H1 (cell line): ENCODE data around the gene STAMBPL1. TPM values are rescaled to one million over a fixed set of nuclear protein-coding genes. Genes with fewer than 3 reads are reported as not detected.

Experiments used
- CHD2 ChIP-seq: IDR thresholded peaks from 2 replicates; pipeline ENCODE4 v1.6.1; 2012; ENCODE audit warnings: low read length, improper control_type of control experiment
- GABPA ChIP-seq: IDR thresholded peaks from 2 replicates; pipeline ENCODE4 v1.6.1; 2011; ENCODE audit warnings: mild to moderate bottlenecking, low read length, moderate library complexity, borderline replicate concordance; ENCODE audit not compliant: insufficient read depth
- KDM5A ChIP-seq: fragments of 200-600 bp; IDR thresholded peaks from 2 replicates; pipeline ENCODE4 v1.7.1; 2012; ENCODE audit warnings: mild to moderate bottlenecking, low read length, inconsistent platforms, mixed read lengths
- POLR2AphosphoS5 ChIP-seq: IDR thresholded peaks from 2 replicates; pipeline ENCODE4 v1.6.1; 2011; ENCODE audit warnings: low read depth, low read length
- SIN3A ChIP-seq, 2 experiments: IDR thresholded peaks in 1 of 2; conservative IDR thresholded peaks in 1 of 2; 2 replicates each; pipeline ENCODE4 v1.6.1; 2011 to 2012; ENCODE audit warnings: low read length in 2 of 2, improper control_type of control experiment in 1 of 2, low read depth in 1 of 2, mild to moderate bottlenecking in 1 of 2
- SIRT6 ChIP-seq: IDR thresholded peaks from one replicate; pipeline ENCODE4 v1.7.1; 2012; ENCODE audit warnings: low read length, inconsistent platforms
- SP4 ChIP-seq: IDR thresholded peaks from 2 replicates; pipeline ENCODE4 v1.6.1; 2012; ENCODE audit warnings: low read length, inconsistent platforms
- SRF ChIP-seq: IDR thresholded peaks from 2 replicates; pipeline ENCODE4 v1.6.1; 2011; ENCODE audit warnings: mild to moderate bottlenecking, low read depth, low read length, moderate library complexity
- TAF7 ChIP-seq: optimal IDR thresholded peaks from 2 replicates; pipeline ENCODE3; 2011; ENCODE audit warnings: low read depth, mild to moderate bottlenecking, inconsistent platforms, low read length, moderate library complexity, borderline replicate concordance
- TBP ChIP-seq: IDR thresholded peaks from 2 replicates; pipeline ENCODE4 v1.6.1; 2011; ENCODE audit warnings: low read depth, low read length, improper control_type of control experiment
- YY1 ChIP-seq: IDR thresholded peaks from 2 replicates; pipeline ENCODE4 v1.6.1; 2011; ENCODE audit warnings: low read depth, mild to moderate bottlenecking, low read length
- ZNF274 ChIP-seq: IDR thresholded peaks from 2 replicates; pipeline ENCODE4 v1.7.0; 2012; ENCODE audit warnings: low read length, borderline replicate concordance; ENCODE audit errors: extremely low read depth
- polyA plus RNA-seq, 7 experiments: library from polyadenylated mRNA; depleted of rRNA in 3 of 7; stranded (reverse) in 5 of 7; unstranded in 2 of 7; fragments of >200 nt in 5 of 7; fragments of 200-250 nt in 2 of 7; gene quantifications; 1 replicate in 5 of 7; 2 replicates in 1 of 7; 4 replicates in 1 of 7; pipeline versions ENCODE4 v1.2.1 to v1.2.3, GENCODE V29; 2011 to 2013; ENCODE audit warnings: missing spikeins in 2 of 7, mixed read lengths in 2 of 7
- total RNA-seq: library from RNA; stranded (reverse); fragmentation: NEBNext Ultra II Directional; extraction: Animal tissue kit (Norgen Biotek cat#: 25700); gene quantifications from 2 replicates; pipeline ENCODE4 v1.2.1, GENCODE V29; 2021
- TF ChIP-seq, protein P1 (sequence below): IDR thresholded peaks from 2 replicates; pipeline ENCODE4 v1.6.1; 2011; ENCODE audit warnings: low read depth, mild to moderate bottlenecking, low read length; ENCODE audit not compliant: insufficient read depth
- TF ChIP-seq, protein P2 (sequence below), 3 experiments: IDR thresholded peaks; 1 replicate in 2 of 3; 2 replicates in 1 of 3; pipeline versions ENCODE4 v1.5.1 to v1.6.1; 2011; ENCODE audit warnings: low read length in 3 of 3, mild to moderate bottlenecking in 3 of 3, inconsistent platforms in 2 of 3, low read depth in 1 of 3, moderate library complexity in 1 of 3; ENCODE audit not compliant: insufficient read depth in 1 of 3; ENCODE audit errors: control extremely low read depth in 1 of 3

Gene STAMBPL1
- total and polyA plus RNA-seq, 2 of the 8 experiments (the other 6 are each of a cell fraction or from before 2014, with no cell fraction given): 5.5 TPM

DNA sequence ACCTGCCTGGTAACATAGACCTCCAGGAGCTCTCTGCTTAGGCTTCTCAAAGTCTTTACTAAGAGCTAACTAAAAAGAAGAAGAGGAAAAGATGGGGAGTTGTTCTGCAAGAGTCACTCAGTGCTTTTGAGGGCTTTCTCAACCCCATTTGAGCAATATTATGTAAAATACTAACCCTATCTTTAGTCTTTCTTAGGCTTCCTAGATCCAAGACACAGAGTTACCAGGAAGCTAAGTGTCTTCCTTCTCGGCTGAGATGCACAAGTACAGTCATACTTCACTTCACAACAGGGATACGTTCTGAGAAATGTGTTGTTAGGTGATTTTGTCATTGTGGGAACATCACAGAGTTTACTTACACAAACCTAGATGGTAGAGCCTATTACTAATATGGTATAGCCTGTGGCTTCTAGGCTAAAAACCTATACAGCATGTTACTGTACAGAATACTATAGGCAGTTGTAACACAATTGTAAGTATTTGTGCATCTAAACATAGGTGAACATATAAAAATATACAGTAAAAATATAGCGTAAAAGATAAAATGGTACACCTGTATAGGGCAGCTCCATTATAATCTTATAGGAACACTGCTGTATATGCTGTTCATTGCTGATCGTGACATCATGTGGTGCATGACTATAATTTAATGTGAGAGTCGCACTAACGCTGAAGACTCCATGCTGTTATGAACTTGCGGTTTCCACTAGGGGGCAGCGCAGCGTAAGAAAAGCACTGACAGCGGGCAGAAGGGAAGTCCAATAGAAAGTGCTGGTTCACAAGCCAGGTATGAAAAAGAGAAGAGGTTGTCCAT lies 44.7 kb upstream of the STAMBPL1 start (continued):
- TF ChIP-seq SIRT6: no peak
- no peak for TF ChIP-seq TAF7
- TF ChIP-seq SIN3A (conservative IDR thresholded peaks at IDR 0.05 in 1 of 2, IDR thresholded peaks at IDR 0.05 in 1 of 2; ENCODE audit: low read depth in 1 of 2, low read length in 2 of 2): no peak
- TF ChIP-seq GABPA: no peak
- no peak for TF ChIP-seq SRF
- TF ChIP-seq, protein P1, sequence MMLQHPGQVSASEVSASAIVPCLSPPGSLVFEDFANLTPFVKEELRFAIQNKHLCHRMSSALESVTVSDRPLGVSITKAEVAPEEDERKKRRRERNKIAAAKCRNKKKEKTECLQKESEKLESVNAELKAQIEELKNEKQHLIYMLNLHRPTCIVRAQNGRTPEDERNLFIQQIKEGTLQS: no peak
- no peak for TF ChIP-seq SP4
- TF ChIP-seq TBP: no peak
- no peak for TF ChIP-seq KDM5A
- TF ChIP-seq YY1: no peak
- TF ChIP-seq ZNF274: no peak
- TF ChIP-seq, protein P2, sequence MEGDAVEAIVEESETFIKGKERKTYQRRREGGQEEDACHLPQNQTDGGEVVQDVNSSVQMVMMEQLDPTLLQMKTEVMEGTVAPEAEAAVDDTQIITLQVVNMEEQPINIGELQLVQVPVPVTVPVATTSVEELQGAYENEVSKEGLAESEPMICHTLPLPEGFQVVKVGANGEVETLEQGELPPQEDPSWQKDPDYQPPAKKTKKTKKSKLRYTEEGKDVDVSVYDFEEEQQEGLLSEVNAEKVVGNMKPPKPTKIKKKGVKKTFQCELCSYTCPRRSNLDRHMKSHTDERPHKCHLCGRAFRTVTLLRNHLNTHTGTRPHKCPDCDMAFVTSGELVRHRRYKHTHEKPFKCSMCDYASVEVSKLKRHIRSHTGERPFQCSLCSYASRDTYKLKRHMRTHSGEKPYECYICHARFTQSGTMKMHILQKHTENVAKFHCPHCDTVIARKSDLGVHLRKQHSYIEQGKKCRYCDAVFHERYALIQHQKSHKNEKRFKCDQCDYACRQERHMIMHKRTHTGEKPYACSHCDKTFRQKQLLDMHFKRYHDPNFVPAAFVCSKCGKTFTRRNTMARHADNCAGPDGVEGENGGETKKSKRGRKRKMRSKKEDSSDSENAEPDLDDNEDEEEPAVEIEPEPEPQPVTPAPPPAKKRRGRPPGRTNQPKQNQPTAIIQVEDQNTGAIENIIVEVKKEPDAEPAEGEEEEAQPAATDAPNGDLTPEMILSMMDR (IDR thresholded peaks at IDR 0.05; ENCODE audit: control extremely low read depth in 1 of 3, insufficient read depth in 1 of 3, low read depth in 1 of 3, low read length in 3 of 3): peak; percentile 69 to 95 (median 87)
- no peak for TF ChIP-seq CHD2
- TF ChIP-seq POLR2AphosphoS5: no peak
